ENCODE data around the gene UCP1.

Gene UCP1

DNA sequence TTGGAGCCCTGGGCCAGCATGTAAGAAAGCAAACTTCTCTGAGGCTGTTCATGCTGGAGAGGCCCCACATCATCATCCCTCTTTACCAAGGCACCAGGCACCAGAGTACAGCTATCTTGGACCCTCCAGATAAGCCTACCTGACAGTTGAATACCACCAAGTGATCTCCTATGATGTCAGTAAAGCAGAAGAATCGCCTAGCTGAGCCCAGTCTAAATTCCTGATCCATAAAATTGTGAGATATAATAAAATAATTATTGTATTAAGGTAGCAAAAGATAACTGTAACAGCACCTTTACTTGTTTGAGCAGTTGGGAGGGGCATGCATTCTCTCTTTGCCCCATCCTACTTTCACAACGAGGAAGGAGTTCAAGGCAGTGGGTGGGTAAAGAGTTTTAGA lies 2.9 kb upstream of the UCP1 start:
- Histone ChIP-seq H3K9me3 (peaks cover 0 to 15% (median 9%) of the 10 kb centered on the region in 3 donors), H3K27ac (no peak overlapping the region), H3K27me3 (peaks cover 0 to 35% of the 10 kb centered on the region in 2 donors), H3K4me3 (no peak overlapping the region), H3K36me3 (no peaks in the 10 kb centered on the region), H3K4me1 (peaks cover 0 to 20% (median 16%) of the 10 kb centered on the region in 4 donors)
- intact Hi-C loops (cut with DNase I; ENCODE audit: low total_unique reads), result no loop called here
- no peak for TF ChIP-seq CTCF (IDR thresholded peaks at IDR 0.05)
- no peak for DNase-seq

- Histone ChIP-seq H3K27ac (no peak overlapping the region), H3K9me3 (peaks cover 0 to 15% (median 9%) of the 10 kb centered on the region in 3 donors), H3K4me1 (peaks cover 0 to 20% (median 16%) of the 10 kb centered on the region in 4 donors), H3K36me3 (no peaks in the 10 kb centered on the region), H3K27me3 (peaks cover 0 to 39% of the 10 kb centered on the region in 2 donors), H3K4me3 (peak overlapping the region; percentile 44 to 56)
- no peak for TF ChIP-seq CTCF (IDR thresholded peaks at IDR 0.05)
- intact Hi-C loops (cut with DNase I; ENCODE audit: low total_unique reads), result no loop called here
- DNase-seq, result no peak
Measured at GRCh38 chr4:140569307-140569638, 512 bp upstream of the UCP1 start.

GRCh38 chr4:140559696-140560095 lies 9.1 kb downstream of the UCP1 start:
- intact Hi-C loops (cut with DNase I; ENCODE audit: low total_unique reads), result no loop called here
- no peak for TF ChIP-seq CTCF (IDR thresholded peaks at IDR 0.05)
- Histone ChIP-seq H3K27ac (no peak overlapping the region), H3K36me3 (no peaks in the 10 kb centered on the region), H3K27me3 (no peaks in the 10 kb centered on the region), H3K4me1 (no peaks in the 10 kb centered on the region), H3K4me3 (no peak overlapping the region), H3K9me3 (no peaks in the 10 kb centered on the region)
- DNase-seq, result no peak

DNA sequence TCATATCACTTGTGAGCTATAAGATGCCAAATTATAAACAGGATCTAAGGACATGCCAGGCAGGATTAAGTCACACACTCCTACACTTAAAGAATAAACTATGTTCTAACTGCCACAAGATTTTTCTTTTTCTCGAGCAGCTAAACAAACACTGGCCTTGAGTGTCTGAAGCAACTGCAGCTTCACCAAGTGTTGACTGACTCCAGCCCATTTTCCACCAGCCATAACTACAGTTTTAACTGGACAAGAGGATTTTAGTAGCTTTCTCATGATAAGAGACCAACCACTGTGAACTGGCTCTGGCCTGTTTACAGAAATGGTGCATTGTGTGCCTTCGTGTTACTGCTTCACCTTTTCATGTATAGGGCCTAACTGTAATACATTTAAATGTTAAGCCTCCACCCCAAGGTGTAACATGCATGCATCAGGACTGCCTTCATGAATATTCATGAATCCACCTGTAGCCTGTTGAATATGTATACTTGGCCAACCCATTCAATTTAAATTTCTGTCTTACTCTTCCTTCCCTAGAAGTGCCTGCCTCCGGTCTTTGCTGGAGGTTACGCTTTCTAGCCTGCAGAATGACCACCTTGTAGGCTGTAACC lies 10.8 kb downstream of the UCP1 start:
- Histone ChIP-seq H3K27ac (no peak overlapping the region), H3K4me1 (no peaks in the 10 kb centered on the region)
- intact Hi-C loops (cut with DNase I; ENCODE audit: low total_unique reads), result no loop called here

GRCh38 chr4:140556372-140557085 lies 12.2 kb downstream of the UCP1 start:
- H3K4me1 ChIP-seq, result no peaks in the 10 kb centered on the region
- H3K9me3 ChIP-seq, result no peaks in the 10 kb centered on the region
- no peak for TF ChIP-seq CTCF (IDR thresholded peaks at IDR 0.05)
- no peaks in the 10 kb centered on the region for H3K27me3 ChIP-seq
- no peak overlapping the region for H3K4me3 ChIP-seq
- intact Hi-C loops (cut with DNase I; ENCODE audit: low total_unique reads), result no loop called here
- H3K27ac ChIP-seq, result no peak overlapping the region
- DNase-seq, result no peak
- peaks cover 3 to 14% (median 4%) of the 10 kb centered on the region in 3 donors for H3K36me3 ChIP-seq

More for the DNA sequence above, 10.8 kb downstream of the UCP1 start:
- DNase-seq, result no peak
- Histone ChIP-seq H3K36me3 (peaks cover 0 to 4% (median 0%) of the 10 kb centered on the region in 3 donors), H3K4me3 (no peak overlapping the region), H3K9me3 (no peaks in the 10 kb centered on the region), H3K27me3 (no peaks in the 10 kb centered on the region)
- no peak for TF ChIP-seq CTCF (IDR thresholded peaks at IDR 0.05)
